GM19467 (cell line): ENCODE results near the gene KATNAL1.
"Not testable (repeated sequence)": the region's sequence is repeated elsewhere in the genome, so short reads cannot be mapped to it uniquely, and the experiment has no call there.

Experiments used
- ATAC-seq: cut with Tn5 transposase; IDR thresholded peaks from one replicate; pipeline ENCODE4 v1.9.1; 2021; ENCODE audit warnings: mild to moderate bottlenecking, moderate library complexity; ENCODE audit not compliant: unreplicated experiment

Gene KATNAL1

GRCh38 chr13:30295116-30295515 lies 12.2 kb downstream of the KATNAL1 start:
- ATAC-seq = no peak

DNA sequence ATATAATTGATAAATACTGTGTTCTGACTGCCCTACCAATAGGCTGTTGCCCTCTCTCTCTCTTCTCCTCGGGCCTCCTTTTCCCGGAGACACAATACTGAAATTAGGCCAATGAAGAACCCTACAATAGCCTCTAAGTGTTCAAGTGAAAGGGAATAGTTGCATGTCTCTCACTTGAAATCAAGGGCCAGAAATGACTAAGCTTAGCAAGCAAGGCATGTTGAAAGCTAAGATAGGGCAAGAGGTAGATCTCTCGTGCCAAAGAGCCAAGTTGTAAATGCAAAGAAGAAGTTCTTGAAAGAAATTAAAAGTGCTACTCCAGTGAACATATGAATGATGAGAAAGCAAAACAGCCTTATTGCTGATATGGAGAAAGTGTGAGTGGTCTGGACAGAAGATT lies 13.3 kb downstream of the KATNAL1 start:
- ATAC-seq = no peak

- ATAC-seq = no peak
These were observed 15.0 kb downstream of the KATNAL1 start for GRCh38 chr13:30292325-30292724.

DNA sequence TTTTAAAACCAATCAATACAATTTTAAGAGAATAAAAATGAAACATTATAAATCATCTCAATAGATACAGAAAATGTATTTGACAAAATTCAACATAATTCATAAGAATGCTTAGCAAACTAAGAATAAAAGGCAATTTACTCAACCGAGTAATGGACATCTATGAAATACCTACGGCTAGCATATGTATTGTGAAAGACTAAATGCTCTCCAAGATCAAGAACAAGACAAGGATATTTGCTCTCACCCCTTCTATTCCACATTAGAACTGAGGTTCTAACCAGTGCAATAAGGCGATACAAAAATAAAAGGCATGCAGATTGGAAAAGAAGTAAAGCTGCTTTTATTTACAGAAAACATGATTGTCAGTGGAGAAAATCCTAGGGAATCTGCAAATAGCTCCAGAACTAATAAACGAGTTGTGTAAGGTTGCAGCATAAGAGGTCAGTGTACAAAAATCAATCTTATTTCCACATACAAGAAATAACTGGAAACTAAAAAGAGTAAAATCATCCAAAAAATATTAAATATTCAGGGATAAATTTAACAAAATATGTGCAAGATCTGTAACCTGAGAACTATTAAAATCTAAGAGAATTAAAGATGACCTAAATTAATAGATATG lies 16.4 kb downstream of the KATNAL1 start:
- no peak for ATAC-seq

- no peak for ATAC-seq
These were observed 17.8 kb downstream of the KATNAL1 start for GRCh38 chr13:30289533-30289932.

DNA sequence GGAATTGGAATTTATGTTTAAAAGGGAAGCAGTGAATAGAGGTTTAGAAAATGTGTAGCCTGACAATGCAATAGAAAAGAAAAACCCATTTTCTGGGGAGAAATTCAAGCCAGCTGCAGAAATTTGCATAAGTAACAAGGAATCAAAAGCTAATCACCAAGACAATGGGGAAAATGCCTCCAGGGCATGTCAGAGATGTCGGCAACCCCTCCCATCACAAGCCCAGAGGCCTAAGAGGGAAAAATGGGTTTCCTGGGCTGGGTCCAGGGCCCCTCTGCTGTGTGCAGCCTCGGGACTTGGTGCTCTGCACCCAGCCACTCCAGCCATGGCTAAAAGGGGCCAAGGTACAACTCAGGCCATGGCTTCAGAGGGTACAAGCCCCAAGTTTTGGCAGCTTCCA lies 21.3 kb downstream of the KATNAL1 start:
- not testable (repeated sequence) for ATAC-seq

- no peak for ATAC-seq
These were observed 31.2 kb downstream of the KATNAL1 start for GRCh38 chr13:30276178-30276577.

DNA sequence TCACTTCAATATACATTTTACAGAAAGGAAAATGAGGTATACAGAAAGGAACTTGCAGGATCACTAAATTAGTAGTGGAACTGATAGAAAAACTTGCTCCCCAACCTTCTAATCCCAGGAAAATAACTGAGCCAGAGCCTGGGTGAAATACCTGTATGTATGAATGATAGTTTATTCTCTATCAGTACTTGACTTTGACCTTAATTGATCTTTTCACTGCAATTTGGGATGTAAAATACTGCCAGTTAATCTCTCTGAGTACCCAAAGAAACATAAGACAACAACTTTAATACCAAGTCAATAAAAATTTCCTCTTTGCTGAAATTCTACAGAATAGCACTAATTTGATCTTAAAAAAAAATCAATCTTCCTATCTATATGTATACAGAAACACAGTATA lies 33.3 kb downstream of the KATNAL1 start:
- no peak for ATAC-seq

DNA sequence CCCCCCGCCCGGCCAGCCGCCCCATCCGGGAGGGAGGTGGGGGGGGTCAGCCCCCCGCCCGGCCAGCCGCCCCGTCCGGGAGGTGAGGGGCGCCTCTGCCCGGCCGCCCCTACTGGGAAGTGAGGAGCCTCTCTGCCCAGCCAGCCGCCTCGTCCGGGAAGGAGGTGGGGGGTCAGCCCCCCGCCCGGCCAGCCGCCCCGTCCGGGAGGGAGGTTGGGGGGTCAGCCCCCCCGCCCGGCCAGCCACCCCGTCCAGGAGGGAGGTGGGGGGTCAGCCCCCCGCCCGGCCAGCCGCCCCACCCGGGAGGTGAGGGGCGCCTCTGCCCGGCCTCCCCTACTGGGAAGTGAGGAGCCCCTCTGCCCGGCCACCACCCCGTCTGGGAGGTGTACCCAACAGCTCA lies 37.3 kb downstream of the KATNAL1 start:
- not testable (repeated sequence) for ATAC-seq

GRCh38 chr13:30268673-30269072 lies 38.7 kb downstream of the KATNAL1 start:
- no peak for ATAC-seq

DNA sequence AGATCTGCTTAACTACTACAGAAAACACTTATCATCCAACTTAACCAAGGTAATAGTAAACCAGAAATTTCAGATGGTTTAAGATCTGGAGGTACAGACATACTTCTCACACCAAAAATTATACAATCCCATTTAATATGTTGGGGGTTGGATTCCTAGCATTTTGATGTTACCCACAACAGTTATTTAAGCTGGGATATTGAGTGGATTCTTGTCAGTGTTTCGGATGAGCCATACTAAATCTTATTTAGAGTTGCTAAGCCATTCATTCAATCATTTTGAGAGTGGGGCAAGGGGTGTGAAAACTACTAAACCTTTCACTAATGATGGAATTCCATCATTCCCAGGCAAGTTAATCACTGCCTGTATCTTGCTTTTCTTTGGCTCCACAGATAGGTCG lies 40.6 kb downstream of the KATNAL1 start:
- ATAC-seq = no peak

DNA sequence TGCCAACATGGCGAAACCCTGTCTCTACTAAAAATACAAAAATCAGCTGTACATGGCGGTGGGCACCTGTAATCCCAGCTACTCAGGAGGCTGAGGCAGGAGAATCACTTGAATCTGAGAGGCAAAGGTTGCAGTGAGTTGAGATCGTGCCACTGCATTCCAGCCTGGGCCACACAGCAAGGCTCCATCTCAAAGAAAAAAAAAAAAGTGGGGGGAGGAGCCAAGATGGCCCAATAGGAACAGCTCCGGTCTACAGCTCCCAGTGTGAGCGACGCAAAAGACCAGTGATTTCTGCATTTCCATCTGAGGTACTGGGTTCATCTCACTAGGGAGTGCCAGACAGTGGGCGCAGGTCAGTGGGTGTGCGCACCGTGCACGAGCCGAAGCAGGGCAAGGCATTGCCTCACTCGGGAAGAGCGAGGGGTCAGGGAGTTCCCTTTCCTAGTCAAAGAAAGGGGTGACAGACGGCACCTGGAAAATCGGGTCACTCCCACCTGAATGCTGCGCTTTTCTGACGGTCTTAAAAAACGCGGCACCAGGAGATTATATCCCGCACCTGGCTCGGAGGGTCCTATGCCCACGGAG lies 48.1 kb downstream of the KATNAL1 start:
- ATAC-seq = not testable (repeated sequence)

GRCh38 chr13:30257468-30258099 lies 49.8 kb downstream of the KATNAL1 start:
- no peak for ATAC-seq

- no peak for ATAC-seq
These were observed 50.5 kb downstream of the KATNAL1 start for GRCh38 chr13:30256713-30257467.

- no peak for ATAC-seq
These were observed 51.7 kb downstream of the KATNAL1 start for GRCh38 chr13:30255696-30256095.

GRCh38 chr13:30253830-30254229 lies 53.5 kb downstream of the KATNAL1 start:
- ATAC-seq = no peak

- ATAC-seq = no peak
These were observed 59.9 kb downstream of the KATNAL1 start for GRCh38 chr13:30247406-30247805.

GRCh38 chr13:30241532-30241931 lies 65.8 kb downstream of the KATNAL1 start:
- ATAC-seq = peak; percentile 71

DNA sequence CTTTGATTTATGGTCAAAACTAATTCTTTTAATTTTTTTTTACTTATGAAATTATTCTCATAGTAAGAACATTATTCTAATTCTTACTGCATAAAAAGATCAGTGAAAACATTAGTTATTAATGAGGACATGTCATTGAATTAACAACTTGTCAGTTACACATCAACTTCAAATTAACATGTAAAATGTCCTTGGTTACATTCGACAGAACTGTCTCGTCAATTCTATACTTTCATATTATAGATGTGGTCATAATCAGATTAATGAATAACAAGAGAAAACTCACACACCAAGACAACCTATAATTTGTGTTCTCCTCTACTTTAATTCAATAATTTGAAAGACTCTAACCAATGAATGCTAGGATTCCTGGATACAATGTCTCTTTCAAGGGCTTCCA lies 66.7 kb downstream of the KATNAL1 start:
- peak; percentile 58 for ATAC-seq

GRCh38 chr13:30235216-30235615 lies 72.1 kb downstream of the KATNAL1 start:
- ATAC-seq = no peak

DNA sequence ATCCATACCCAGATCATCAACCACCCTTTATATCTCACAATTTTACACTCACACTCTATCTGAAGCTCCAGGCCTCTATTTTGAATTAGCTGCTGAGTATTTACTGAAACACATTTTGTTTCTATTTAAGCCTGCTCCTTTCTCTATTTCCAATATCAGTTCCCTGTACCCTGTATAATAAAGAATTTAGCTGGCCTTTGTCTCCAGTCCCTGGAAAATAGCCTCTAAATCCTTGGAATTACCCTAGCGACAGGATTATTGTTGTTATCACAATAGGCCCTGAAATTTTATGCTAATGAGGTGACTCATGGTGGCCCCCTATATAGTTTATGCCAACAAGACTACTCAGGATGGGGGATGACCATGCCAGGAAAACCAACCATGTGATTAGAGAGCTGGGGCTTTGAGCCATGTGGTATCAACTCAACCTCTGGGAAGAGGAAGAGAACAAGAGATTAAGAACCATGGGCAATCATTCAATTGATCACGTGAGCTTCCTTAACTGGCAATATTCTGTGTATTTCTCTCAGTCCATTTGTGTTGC lies 72.7 kb downstream of the KATNAL1 start:
- ATAC-seq = no peak
